ENCODE measurements around the gene CCR7.

DNA sequence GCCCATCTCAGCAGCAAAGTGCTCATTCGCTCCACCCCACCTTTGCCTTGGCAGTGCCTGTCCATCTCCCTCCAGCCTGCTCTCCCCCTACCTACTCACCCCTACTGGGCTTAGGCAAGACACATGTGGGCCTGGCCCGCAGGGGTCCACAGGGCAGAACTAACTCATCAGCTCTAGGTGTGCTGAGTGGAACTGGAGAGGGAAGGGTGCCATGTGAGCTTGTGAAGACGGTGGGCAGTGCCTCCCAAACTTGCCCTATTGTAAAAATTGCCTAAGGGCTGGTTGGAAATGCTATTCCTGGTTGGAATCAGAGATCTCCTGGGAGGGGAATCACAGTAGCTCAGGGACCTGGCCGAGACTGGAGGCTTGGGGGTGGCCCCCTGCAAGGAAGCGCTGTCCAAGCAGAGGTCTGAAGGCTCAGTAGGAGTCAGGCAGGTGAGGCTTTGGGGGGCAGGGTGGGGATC lies 34.7 kb downstream of the CCR7 start:
- TF ChIP-seq CTCF (IDR thresholded peaks at IDR 0.05) (no peak), POLR2A (IDR thresholded peaks at IDR 0.05) (no peak)
